Small intestine (tissue), 16 donors: ENCODE results near the gene KIF26B. TPM values are rescaled to one million over a fixed set of nuclear protein-coding genes. Genes with fewer than 3 reads are reported as not detected.

ENCODE experiments used
- DNase-seq, 2 donors: peaks; one replicate each; pipeline versions ENCODE4 v3.0.0 to v3.0.0-alpha.2; 2013
- FAIRE-seq: peaks from 2 replicates; lab custom pipeline; 2012; peaks lifted over from hg19 to GRCh38; lab: Jason Lieb, UNC
- H3K27ac ChIP-seq, 3 donors: one replicate each; pipeline ENCODE4 v1.5.1; 2013; ENCODE audit warnings: low read length in 2 of 3, mild to moderate bottlenecking in 2 of 3, control low read depth in 1 of 3, inconsistent platforms in 1 of 3, low read depth in 1 of 3, moderate library complexity in 1 of 3
- H3K27me3 ChIP-seq, 3 donors: one replicate each; pipeline ENCODE4 v1.6.1; 2013; ENCODE audit warnings: low read length in 3 of 3, inconsistent platforms in 1 of 3; ENCODE audit not compliant: control insufficient read depth in 3 of 3, insufficient read depth in 3 of 3
- H3K36me3 ChIP-seq, 3 donors: one replicate each; pipeline ENCODE4 v1.6.1; 2013; ENCODE audit warnings: low read length in 3 of 3, inconsistent platforms in 1 of 3, low read depth in 1 of 3, mild to moderate bottlenecking in 1 of 3, moderate library complexity in 1 of 3; ENCODE audit not compliant: control insufficient read depth in 3 of 3, insufficient read depth in 2 of 3
- H3K4me1 ChIP-seq, 3 donors: one replicate each; pipeline ENCODE4 v1.6.1; 2013; ENCODE audit warnings: low read length in 2 of 3, inconsistent platforms in 1 of 3, low read depth in 1 of 3, mild to moderate bottlenecking in 1 of 3, moderate library complexity in 1 of 3; ENCODE audit not compliant: control insufficient read depth in 3 of 3, insufficient read depth in 2 of 3
- H3K4me3 ChIP-seq, 3 donors: one replicate each; pipeline ENCODE4 v1.5.1; 2013; ENCODE audit warnings: low read length in 3 of 3, control low read depth in 1 of 3, inconsistent platforms in 1 of 3, low read depth in 1 of 3, mild to moderate bottlenecking in 1 of 3, moderate library complexity in 1 of 3
- H3K9me3 ChIP-seq, 2 donors: one replicate each; pipeline ENCODE4 v1.6.1; 2013; ENCODE audit warnings: low read depth in 1 of 2, low read length in 1 of 2; ENCODE audit not compliant: control insufficient read depth in 2 of 2, insufficient read depth in 1 of 2
- WGBS, 3 donors: extraction: QIAGEN DNeasy Blood & Tissue Kit; methylation state at CpG; one replicate each; pipeline ENCODE4 v1.1.7; 2013; 5-methylcytosine and 5-hydroxymethylcytosine counted together
- long read RNA-seq, 10 donors: transcript quantifications; one replicate each; lab custom pipeline, GENCODE V29; 2026
- polyA plus RNA-seq, 4 donors: library from polyadenylated mRNA; stranded (reverse) in 3 of 4; unstranded in 1 of 4; fragments of 200-250 nt in 3 of 4; fragments of 120-200 nt in 1 of 4; gene quantifications; one replicate each; pipeline versions ENCODE4 v1.2.1 to v1.2.3, GENCODE V29; 2013
- donor health status: healthy with polysubstance abuse.
- donor health status: control.
- donor health status: control.
- donor health status: Bipolar disorder and iron deficiency.
- donor health status: healthy.

The KIF26B gene
- 1 to 10 TPM in 2 of 4 donors, under 1 TPM in 1, not detected in 1; 0.27 to 4.0 (median 1.3) TPM for polyA plus RNA-seq
- long read RNA-seq, donor 1 = 0 reads
- long read RNA-seq, donor 2 = 0 reads
- long read RNA-seq, donor 3, partial matches to known transcripts = 0 of 7 reads
- long read RNA-seq, donor 3, other reads (novel, unspliced or antisense) = 7 of 7 reads
- long read RNA-seq, donor 4 = 0 reads
- long read RNA-seq, donor 5 = 0 reads
- long read RNA-seq, donor 6 = 0 reads
- long read RNA-seq, donor 7 = 0 reads
- long read RNA-seq, donor 8 = 0 reads
- long read RNA-seq, donor 9 = 0 reads
- long read RNA-seq, donor 10 = 0 reads

DNA sequence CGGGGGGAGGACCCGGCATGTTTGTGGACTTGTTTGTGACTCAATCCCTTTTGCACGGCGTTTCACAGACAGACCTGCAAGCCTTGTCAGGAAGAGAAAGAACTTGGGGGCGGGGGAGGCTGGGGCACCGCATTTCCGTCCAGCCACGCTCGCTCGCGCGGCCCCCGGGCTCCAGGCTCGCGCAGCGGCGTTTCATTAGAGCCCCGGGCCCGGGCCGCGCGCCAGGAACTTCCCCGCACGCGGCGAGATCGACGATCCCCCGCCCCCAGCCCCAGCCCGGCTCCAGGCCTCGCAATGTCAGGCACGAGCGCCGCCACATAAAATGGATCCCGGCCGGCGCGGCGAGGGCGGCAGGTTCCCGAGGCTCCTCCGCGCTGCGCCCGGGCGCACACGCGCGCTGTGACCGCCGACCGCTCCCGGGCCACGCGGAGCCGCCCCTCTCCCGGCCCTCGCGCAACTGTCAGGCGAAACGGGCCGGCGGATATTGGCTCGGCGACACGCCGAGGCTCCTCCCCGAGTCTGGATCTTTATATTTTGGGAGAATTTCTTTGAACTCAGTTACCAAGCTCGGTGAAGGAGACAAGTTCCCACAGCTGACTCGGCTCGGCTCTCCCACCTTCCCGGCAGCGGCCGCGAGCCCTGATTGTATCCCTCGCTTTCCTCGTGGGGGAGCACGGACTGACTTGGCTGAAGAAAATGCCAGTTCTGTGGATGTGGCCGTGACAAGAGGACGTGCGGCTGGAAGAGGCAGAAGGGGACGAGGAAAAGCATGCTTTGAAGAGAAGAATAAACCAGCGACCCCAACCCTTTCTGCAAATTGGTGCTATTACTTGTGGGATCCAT is at the start of gene KIF26B:
Gene KIF26B (plus strand): TSS at position 557 of the 843 bp plus-strand sequence. CDS start 440 bp downstream, outside the sequence.
- 0 to 1% (median 0%) methylated on average over 52 to 83 of the region's 83 CpGs for WGBS, 3 donors
- H3K27me3 ChIP-seq = peaks cover 2 to 20% (median 8%) of the 10 kb centered on the region in 3 donors
- peaks cover 2 to 16% (median 14%) of the 10 kb centered on the region in 3 donors for H3K4me1 ChIP-seq
- no peaks in the 10 kb centered on the region for H3K36me3 ChIP-seq
- DNase-seq (peak; percentile 30 to 75), FAIRE-seq (no peak)
- peak within 1 kb of the TSS; percentile 12 to 73 (median 63) for H3K4me3 ChIP-seq
- H3K9me3 ChIP-seq = no peaks in the 10 kb centered on the region
- peak within 1 kb of the TSS in 1 of 3 donors; percentile 46 for H3K27ac ChIP-seq

DNA sequence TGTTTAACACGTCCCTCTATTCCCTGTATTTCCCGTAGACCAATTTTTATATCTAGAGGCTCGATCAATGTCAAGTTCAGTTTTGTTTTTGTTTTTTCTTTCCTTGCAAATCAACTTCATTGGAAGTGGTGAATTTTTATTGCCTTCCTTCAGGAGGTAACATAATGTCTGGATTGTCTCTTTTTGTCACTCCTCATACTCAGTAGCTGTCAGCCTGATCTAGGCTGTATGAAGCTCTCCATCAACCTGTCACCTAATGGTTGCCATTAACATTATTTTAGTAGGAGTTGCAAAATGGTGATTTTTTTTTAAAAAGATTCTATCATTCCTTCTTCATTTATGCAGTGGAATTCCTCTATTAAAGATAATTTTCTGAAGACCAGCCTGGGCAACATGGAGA is 49.7 kb upstream of the KIF26B start:
- Histone ChIP-seq H3K9me3 (no peaks in the 10 kb centered on the region), H3K36me3 (no peaks in the 10 kb centered on the region), H3K27ac (no peak overlapping the region), H3K4me1 (no peaks in the 10 kb centered on the region), H3K27me3 (no peaks in the 10 kb centered on the region), H3K4me3 (no peak overlapping the region)
- FAIRE-seq = no peak
- DNase-seq = no peak
- WGBS, 3 donors = 92 to 96% (median 96%) methylated on average over 3 of the region's 3 CpGs

DNA sequence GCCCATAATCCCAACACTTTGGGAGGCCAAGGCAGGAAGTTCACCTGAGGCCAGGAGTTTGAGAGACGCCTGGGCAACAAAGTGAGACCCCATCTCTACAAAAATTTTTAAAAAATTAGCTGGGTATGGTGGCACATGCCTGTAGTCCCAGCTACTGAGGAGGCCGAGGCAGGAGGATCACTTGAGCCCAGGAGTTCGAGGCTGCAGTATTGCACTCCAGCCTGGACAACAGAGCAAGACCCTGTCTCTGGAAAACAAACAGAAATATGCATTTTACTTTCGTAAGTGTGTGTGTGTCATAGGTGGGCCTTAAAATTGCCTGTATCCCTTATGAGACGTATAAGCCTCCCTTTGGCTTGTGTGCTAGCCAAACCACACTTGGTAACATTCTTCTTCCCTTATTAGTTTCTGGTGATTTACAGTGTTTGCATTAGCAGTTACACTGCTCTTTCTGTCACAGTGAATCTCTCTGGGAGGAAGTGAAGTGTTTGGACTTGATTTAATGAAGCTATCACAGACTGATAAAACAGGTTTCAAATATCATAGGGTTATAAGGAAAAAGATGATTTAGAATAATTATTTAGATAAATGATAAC is 48.9 kb upstream of the KIF26B start:
- H3K9me3 ChIP-seq = no peaks in the 10 kb centered on the region
- no peaks in the 10 kb centered on the region for H3K36me3 ChIP-seq
- no peak overlapping the region for H3K4me3 ChIP-seq
- FAIRE-seq = no peak
- 91 to 95% (median 94%) methylated on average over 5 of the region's 5 CpGs for WGBS, 3 donors
- DNase-seq = no peak
- no peaks in the 10 kb centered on the region for H3K27me3 ChIP-seq
- H3K27ac ChIP-seq = no peak overlapping the region
- no peaks in the 10 kb centered on the region for H3K4me1 ChIP-seq

DNA sequence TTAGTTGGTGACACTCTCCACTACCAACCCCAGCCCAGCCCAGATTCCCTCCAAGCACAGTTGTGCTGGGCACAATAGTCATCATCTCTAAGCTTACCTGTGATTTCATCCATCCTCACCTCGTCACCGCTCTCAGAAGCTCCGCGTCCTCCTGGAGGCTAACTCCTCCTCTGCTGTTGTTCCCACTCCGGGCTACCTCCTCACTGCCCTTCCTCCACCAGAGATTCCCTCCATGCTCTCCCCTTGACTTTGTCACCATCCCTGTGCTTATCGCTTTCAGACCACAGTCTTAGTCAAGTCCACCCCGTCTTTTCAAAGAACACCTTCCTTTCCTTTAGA is 47.0 kb upstream of the KIF26B start:
- Histone ChIP-seq H3K4me3 (no peak overlapping the region), H3K27me3 (no peaks in the 10 kb centered on the region), H3K27ac (no peak overlapping the region), H3K9me3 (no peaks in the 10 kb centered on the region), H3K4me1 (peaks cover 0 to 4% (median 0%) of the 10 kb centered on the region in 3 donors), H3K36me3 (no peaks in the 10 kb centered on the region)
- 95 to 99% (median 97%) methylated on average over 7 of the region's 7 CpGs for WGBS, 3 donors
- FAIRE-seq = no peak
- no peak for DNase-seq

DNA sequence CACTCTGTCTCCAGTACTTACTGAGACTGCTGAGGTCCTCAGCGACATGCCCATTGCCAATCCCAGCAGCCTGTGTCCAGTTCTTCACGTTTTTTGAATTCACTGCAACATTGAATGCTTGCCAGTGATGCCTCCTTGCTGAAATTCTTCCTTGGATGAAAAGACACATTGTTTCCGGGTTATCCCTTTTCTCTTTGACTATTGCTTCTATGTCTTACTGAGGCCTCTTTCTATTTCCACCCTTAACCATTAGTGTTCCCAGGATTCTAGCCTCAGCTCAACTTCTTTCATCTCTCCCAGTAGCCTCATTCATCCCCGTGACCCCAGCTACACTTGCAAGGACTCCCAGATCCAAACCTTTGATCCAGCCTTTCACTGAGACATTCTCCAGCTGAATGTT is 46.5 kb upstream of the KIF26B start:
- H3K4me3 ChIP-seq = no peak overlapping the region
- H3K4me1 ChIP-seq = peaks cover 0 to 4% (median 0%) of the 10 kb centered on the region in 3 donors
- H3K9me3 ChIP-seq = no peaks in the 10 kb centered on the region
- H3K27me3 ChIP-seq = no peaks in the 10 kb centered on the region
- DNase-seq = no peak
- no peak for FAIRE-seq
- no peaks in the 10 kb centered on the region for H3K36me3 ChIP-seq
- WGBS, 3 donors = 73 to 79% (median 74%) methylated on average over 4 of the region's 4 CpGs
- H3K27ac ChIP-seq = no peak overlapping the region

DNA sequence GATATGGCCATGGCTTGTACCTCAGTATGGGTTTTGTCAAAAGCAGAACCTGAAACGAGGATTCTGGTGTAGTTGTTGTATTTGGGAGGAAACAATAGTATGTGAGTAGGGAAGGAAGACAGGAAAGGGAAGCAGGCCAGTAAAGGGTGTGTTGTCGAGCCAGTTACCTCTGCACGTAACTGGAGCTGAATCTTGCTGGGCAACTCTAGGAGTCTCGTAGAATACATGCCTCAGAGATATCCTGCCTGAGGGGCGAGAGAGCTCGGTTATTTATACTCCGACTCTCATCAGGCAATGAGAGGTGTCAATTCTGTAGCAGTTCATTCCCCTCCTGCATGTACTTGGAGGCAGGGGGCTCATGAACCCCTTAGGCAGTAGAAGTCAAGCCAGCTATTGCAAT is 45.9 kb upstream of the KIF26B start:
- no peak for FAIRE-seq
- no peaks in the 10 kb centered on the region for H3K27me3 ChIP-seq
- H3K36me3 ChIP-seq = no peaks in the 10 kb centered on the region
- 73 to 77% (median 76%) methylated on average over 7 of the region's 7 CpGs for WGBS, 3 donors
- peaks cover 0 to 4% (median 0%) of the 10 kb centered on the region in 3 donors for H3K4me1 ChIP-seq
- no peak overlapping the region for H3K27ac ChIP-seq
- H3K4me3 ChIP-seq = no peak overlapping the region
- no peaks in the 10 kb centered on the region for H3K9me3 ChIP-seq
- no peak for DNase-seq

DNA sequence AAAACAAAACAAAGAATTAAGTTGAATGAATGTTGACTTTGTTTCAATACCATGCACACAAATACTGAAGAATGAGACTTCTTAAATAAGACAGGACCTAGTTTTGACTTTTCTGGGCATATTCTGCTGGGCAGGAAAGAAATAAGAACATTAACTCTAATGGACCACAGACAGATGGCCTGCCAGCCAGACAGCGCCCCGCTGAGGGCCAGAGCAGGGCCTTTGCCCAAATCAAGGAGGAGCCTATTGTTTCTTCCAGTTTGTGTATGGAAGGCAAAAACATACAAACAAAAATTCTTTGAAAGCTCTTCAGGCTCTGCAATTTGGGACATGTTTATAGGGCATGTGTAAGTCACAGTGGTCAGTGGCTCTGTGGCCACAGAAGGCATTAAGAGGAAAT is 44.4 kb upstream of the KIF26B start:
- H3K27ac ChIP-seq = no peak overlapping the region
- peaks cover 0 to 4% (median 0%) of the 10 kb centered on the region in 3 donors for H3K4me1 ChIP-seq
- WGBS, 3 donors = 96 to 98% (median 97%) methylated on average over 2 of the region's 2 CpGs
- no peaks in the 10 kb centered on the region for H3K27me3 ChIP-seq
- no peak for DNase-seq
- no peaks in the 10 kb centered on the region for H3K36me3 ChIP-seq
- no peak for FAIRE-seq
- H3K9me3 ChIP-seq = no peaks in the 10 kb centered on the region
- H3K4me3 ChIP-seq = no peak overlapping the region

DNA sequence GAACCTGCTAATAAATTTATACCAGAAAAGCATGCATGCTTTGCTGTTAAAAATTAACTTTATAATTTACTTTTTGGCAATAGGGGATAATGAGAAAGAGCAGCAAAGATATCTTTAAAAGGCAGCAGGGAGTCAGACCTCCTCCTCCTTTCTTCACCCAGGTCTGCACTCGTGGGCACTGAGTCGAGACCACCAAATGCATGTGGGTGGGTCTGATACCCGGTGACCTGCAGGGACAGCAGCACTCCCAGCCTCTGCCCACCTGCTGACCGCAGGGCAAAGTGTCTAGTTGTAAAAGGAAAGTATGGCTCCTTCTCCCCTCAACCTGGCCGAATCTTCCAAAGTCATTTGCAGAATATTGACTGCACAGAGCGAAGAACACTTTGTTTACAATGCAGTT is 43.7 kb upstream of the KIF26B start:
- Histone ChIP-seq H3K27ac (no peak overlapping the region), H3K4me1 (peaks cover 0 to 4% (median 0%) of the 10 kb centered on the region in 3 donors), H3K27me3 (no peaks in the 10 kb centered on the region), H3K9me3 (no peaks in the 10 kb centered on the region), H3K36me3 (no peaks in the 10 kb centered on the region), H3K4me3 (no peak overlapping the region)
- DNase-seq (peak in 1 of 2 donors; percentile 6), FAIRE-seq (no peak)
- 20 to 57% (median 41%) methylated on average over 6 of the region's 6 CpGs for WGBS, 3 donors
